ENCODE data around the gene TRAM2. TPM values are rescaled to one million over a fixed set of nuclear protein-coding genes. Genes with fewer than 3 reads are reported as not detected.

The TRAM2 gene
- total and polyA plus RNA-seq, 10 of the 15 experiments (the other 5 are each of a cell fraction or from before 2014, with no cell fraction given), result 2.5 to 15.0 (median 11.0) TPM

GRCh38 chr6:52582446-52582845, 5.6 kb upstream of the TRAM2 start:
- no peak for FAIRE-seq

More at GRCh38 chr6:52582446-52582845, 5.6 kb upstream of the TRAM2 start:
- TF ChIP-seq, protein P1, sequence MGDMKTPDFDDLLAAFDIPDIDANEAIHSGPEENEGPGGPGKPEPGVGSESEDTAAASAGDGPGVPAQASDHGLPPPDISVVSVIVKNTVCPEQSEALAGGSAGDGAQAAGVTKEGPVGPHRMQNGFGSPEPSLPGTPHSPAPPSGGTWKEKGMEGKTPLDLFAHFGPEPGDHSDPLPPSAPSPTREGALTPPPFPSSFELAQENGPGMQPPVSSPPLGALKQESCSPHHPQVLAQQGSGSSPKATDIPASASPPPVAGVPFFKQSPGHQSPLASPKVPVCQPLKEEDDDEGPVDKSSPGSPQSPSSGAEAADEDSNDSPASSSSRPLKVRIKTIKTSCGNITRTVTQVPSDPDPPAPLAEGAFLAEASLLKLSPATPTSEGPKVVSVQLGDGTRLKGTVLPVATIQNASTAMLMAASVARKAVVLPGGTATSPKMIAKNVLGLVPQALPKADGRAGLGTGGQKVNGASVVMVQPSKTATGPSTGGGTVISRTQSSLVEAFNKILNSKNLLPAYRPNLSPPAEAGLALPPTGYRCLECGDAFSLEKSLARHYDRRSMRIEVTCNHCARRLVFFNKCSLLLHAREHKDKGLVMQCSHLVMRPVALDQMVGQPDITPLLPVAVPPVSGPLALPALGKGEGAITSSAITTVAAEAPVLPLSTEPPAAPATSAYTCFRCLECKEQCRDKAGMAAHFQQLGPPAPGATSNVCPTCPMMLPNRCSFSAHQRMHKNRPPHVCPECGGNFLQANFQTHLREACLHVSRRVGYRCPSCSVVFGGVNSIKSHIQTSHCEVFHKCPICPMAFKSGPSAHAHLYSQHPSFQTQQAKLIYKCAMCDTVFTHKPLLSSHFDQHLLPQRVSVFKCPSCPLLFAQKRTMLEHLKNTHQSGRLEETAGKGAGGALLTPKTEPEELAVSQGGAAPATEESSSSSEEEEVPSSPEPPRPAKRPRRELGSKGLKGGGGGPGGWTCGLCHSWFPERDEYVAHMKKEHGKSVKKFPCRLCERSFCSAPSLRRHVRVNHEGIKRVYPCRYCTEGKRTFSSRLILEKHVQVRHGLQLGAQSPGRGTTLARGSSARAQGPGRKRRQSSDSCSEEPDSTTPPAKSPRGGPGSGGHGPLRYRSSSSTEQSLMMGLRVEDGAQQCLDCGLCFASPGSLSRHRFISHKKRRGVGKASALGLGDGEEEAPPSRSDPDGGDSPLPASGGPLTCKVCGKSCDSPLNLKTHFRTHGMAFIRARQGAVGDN (IDR thresholded peaks at IDR 0.05), result no peak
- TF ChIP-seq TCF12 (IDR thresholded peaks at IDR 0.05; ENCODE audit: low read depth, low read length) (no peak), FOXK2 (IDR thresholded peaks at IDR 0.05) (no peak), CREM (IDR thresholded peaks at IDR 0.05; ENCODE audit: low read depth) (no peak), BHLHE40 (IDR thresholded peaks at IDR 0.05; ENCODE audit: borderline replicate concordance in 1 of 2, low read depth in 2 of 2, low read length in 1 of 2) (no peak), PML (IDR thresholded peaks at IDR 0.05; ENCODE audit: low read length) (no peak), KLF5 (IDR thresholded peaks at IDR 0.05; ENCODE audit: partially characterized antibody) (no peak), YBX1 (IDR thresholded peaks at IDR 0.05) (no peak), MEF2A (IDR thresholded peaks at IDR 0.05; ENCODE audit: insufficient read depth, low read depth, low read length) (no peak), MXI1 (IDR thresholded peaks at IDR 0.05; ENCODE audit: low read depth, low read length) (no peak), LARP7 (IDR thresholded peaks at IDR 0.05) (no peak), RBBP5 (conservative IDR thresholded peaks at IDR 0.05) (no peak), RB1 (IDR thresholded peaks at IDR 0.05; ENCODE audit: borderline replicate concordance) (no peak), IKZF2 (IDR thresholded peaks at IDR 0.05) (no peak), FOXM1 (IDR thresholded peaks at IDR 0.05; ENCODE audit: low read depth, low read length) (no peak), HDGF (IDR thresholded peaks at IDR 0.05) (no peak), DPF2 (IDR thresholded peaks at IDR 0.05) (no peak), EED (IDR thresholded peaks at IDR 0.05; ENCODE audit: low read depth) (no peak)
- TF ChIP-seq, protein P2, sequence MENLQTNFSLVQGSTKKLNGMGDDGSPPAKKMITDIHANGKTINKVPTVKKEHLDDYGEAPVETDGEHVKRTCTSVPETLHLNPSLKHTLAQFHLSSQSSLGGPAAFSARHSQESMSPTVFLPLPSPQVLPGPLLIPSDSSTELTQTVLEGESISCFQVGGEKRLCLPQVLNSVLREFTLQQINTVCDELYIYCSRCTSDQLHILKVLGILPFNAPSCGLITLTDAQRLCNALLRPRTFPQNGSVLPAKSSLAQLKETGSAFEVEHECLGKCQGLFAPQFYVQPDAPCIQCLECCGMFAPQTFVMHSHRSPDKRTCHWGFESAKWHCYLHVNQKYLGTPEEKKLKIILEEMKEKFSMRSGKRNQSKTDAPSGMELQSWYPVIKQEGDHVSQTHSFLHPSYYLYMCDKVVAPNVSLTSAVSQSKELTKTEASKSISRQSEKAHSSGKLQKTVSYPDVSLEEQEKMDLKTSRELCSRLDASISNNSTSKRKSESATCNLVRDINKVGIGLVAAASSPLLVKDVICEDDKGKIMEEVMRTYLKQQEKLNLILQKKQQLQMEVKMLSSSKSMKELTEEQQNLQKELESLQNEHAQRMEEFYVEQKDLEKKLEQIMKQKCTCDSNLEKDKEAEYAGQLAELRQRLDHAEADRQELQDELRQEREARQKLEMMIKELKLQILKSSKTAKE (IDR thresholded peaks at IDR 0.05; ENCODE audit: low read depth, poor library complexity, severe bottlenecking), result no peak
- TF ChIP-seq, protein P3, sequence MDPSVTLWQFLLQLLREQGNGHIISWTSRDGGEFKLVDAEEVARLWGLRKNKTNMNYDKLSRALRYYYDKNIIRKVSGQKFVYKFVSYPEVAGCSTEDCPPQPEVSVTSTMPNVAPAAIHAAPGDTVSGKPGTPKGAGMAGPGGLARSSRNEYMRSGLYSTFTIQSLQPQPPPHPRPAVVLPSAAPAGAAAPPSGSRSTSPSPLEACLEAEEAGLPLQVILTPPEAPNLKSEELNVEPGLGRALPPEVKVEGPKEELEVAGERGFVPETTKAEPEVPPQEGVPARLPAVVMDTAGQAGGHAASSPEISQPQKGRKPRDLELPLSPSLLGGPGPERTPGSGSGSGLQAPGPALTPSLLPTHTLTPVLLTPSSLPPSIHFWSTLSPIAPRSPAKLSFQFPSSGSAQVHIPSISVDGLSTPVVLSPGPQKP (IDR thresholded peaks at IDR 0.05; ENCODE audit: low read depth, low read length), result no peak
- no peaks in the 10 kb centered on the region for H3K9me3 ChIP-seq (replicated peaks; ENCODE audit: control insufficient read depth, insufficient read depth, low read length)
- no peak overlapping the region for H3K27ac ChIP-seq (ENCODE audit: control insufficient read depth, insufficient read depth)
- H3K27me3 ChIP-seq (replicated peaks in 1 of 2; ENCODE audit: control insufficient read depth in 2 of 2, insufficient read depth in 2 of 2, low read length in 1 of 2), result no peaks in the 10 kb centered on the region
- H3K4me2 ChIP-seq (ENCODE audit: control insufficient read depth, insufficient read depth), result no peak overlapping the region
- ATAC-seq (no peak), DNase-seq (ENCODE audit: low read depth, low spot score) (no peak)
- POLR2A ChIA-PET, result interaction anchor here (1.6 kb wide), 1 partner anchor 36 kb away, joined by 3 read pairs; no protein-coding TSS in a partner anchor
- SMC1A ChIA-PET (ENCODE audit: uncharacterized antibody, unreplicated experiment), result no interaction called here
- no peaks in the 10 kb centered on the region for H3K36me3 ChIP-seq (ENCODE audit: control insufficient read depth in 2 of 2, insufficient read depth in 2 of 2, low read length in 1 of 2)
- intact Hi-C loops (cut with micrococcal nuclease; ENCODE audit: unreplicated experiment) (no loop called here), in situ Hi-C loops (cut with MboI) (no loop called here)
- CTCF ChIA-PET, result interaction anchor here (1.3 kb wide), 1 partner anchor 13 kb away, joined by 4 read pairs; no protein-coding TSS in a partner anchor
- H3K4me3 ChIP-seq, result no peak overlapping the region
- WGBS (ENCODE audit: insufficient coverage, insufficient replicate concordance, low lambda C conversion rate, missing lambda C conversion rate), result 94% methylated on average over 3 of the region's 3 CpGs
- H3K9ac ChIP-seq (ENCODE audit: control insufficient read depth, insufficient read depth, low read length), result no peak overlapping the region
- H4K20me1 ChIP-seq (ENCODE audit: control insufficient read depth, insufficient read depth), result no peaks in the 10 kb centered on the region
- H3K79me2 ChIP-seq (ENCODE audit: control insufficient read depth, insufficient read depth, low read length), result no peaks in the 10 kb centered on the region
- no TSS peak for BruUV-seq (replicated peaks)
- no peaks in the 10 kb centered on the region for H3K4me1 ChIP-seq (ENCODE audit: control insufficient read depth, insufficient read depth, low read length)
- RAD21 ChIA-PET (ENCODE audit: unreplicated experiment), result no interaction called here
- H2AFZ ChIP-seq (ENCODE audit: control insufficient read depth, low read depth, low read length), result no peak overlapping the region
